Measurements from ENCODE around the gene HSPG2. TPM values are rescaled to one million over a fixed set of nuclear protein-coding genes. Genes with fewer than 3 reads are reported as not detected.
"Not testable (repeated sequence)": the region's sequence is repeated elsewhere in the genome, so short reads cannot be mapped to it uniquely, and the experiment has no call there.

HSPG2 gene
- total and polyA plus RNA-seq, 10 of the 15 experiments (the other 5 are each of a cell fraction or from before 2014, with no cell fraction given): 0.30 to 3.4 (median 0.73) TPM; not detected in 2

DNA sequence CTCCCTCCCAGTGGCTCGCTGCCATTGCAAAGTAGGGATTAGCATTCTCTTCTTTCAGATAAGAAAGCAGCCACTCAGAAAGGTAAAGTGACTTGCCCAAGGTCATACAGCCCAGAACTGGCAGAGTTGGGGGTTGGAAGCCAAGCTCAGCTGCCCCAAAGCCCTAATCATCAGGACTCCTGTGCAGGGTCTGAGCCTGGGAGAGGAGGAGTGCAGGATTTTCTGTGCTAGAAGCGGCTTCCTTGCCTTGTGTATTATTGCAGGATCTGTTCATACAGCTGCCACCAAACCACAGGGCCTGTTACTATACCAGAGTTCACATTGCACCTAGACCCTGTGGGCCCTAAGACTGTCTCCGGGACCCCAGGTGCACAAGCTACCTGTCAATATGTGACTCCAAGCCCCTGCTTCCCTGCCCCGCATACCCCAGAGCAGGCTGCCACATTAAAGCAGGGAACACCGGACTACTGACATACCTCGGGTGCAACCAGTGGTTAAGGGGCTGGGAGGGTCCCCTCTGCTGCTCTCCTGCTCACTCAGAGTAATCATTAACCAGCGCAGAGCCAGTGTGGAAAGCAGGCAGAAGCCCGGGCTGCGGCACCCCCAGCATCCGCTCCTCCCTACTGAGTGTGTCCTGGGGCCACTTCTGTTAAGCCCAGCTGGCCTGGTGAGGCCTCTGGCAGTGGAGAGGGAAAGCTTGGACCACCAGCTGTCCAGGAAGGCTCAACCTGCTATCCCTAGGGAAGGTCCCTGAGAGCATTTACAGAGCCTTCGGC lies 15.8 kb downstream of the HSPG2 start (continued):
- TF ChIP-seq ELK1 (IDR thresholded peaks at IDR 0.05; ENCODE audit: low read depth, low read length) (no peak), HCFC1 (IDR thresholded peaks at IDR 0.05; ENCODE audit: low read length) (no peak), FOXM1 (IDR thresholded peaks at IDR 0.05; ENCODE audit: low read depth, low read length) (no peak), NR2F1 (conservative IDR thresholded peaks at IDR 0.05) (no peak), HDAC2 (IDR thresholded peaks at IDR 0.05) (no peak), ETV6 (conservative IDR thresholded peaks at IDR 0.05 in 1 of 2, IDR thresholded peaks at IDR 0.05 in 1 of 2; ENCODE audit: borderline replicate concordance in 1 of 2, low read depth in 1 of 2) (no peak)
- TF ChIP-seq, protein P1, sequence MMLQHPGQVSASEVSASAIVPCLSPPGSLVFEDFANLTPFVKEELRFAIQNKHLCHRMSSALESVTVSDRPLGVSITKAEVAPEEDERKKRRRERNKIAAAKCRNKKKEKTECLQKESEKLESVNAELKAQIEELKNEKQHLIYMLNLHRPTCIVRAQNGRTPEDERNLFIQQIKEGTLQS (IDR thresholded peaks at IDR 0.05; ENCODE audit: borderline replicate concordance, extremely low read depth, low read depth, low read length): no peak

GRCh38 chr1:21919520-21919919 lies 17.6 kb downstream of the HSPG2 start:
- 21% methylated on average over 7 of the region's 7 CpGs for WGBS (ENCODE audit: insufficient coverage, insufficient replicate concordance, low lambda C conversion rate, missing lambda C conversion rate)
- BruUV-seq (replicated peaks): no TSS peak
- H3K79me2 ChIP-seq (ENCODE audit: control insufficient read depth, insufficient read depth, low read length): no peaks in the 10 kb centered on the region
- no peak overlapping the region for H2AFZ ChIP-seq (ENCODE audit: control insufficient read depth, low read depth, low read length)
- H3K4me1 ChIP-seq (ENCODE audit: control insufficient read depth, insufficient read depth, low read length): no peaks in the 10 kb centered on the region
- ATAC-seq (no peak), DNase-seq (ENCODE audit: low read depth, low spot score) (no peak), FAIRE-seq (no peak)
- intact Hi-C loops (cut with micrococcal nuclease; ENCODE audit: unreplicated experiment): no loop called here
- H3K4me2 ChIP-seq (ENCODE audit: control insufficient read depth, insufficient read depth): no peak overlapping the region
- H4K20me1 ChIP-seq (ENCODE audit: control insufficient read depth, insufficient read depth): no peaks in the 10 kb centered on the region
- H3K27ac ChIP-seq (ENCODE audit: control insufficient read depth, insufficient read depth): no peak overlapping the region
- no peaks in the 10 kb centered on the region for H3K9me3 ChIP-seq (replicated peaks; ENCODE audit: control insufficient read depth, insufficient read depth, low read length)
- no peak overlapping the region for H3K4me3 ChIP-seq
- ChIA-PET CTCF (no interaction called here), RAD21 (ENCODE audit: unreplicated experiment) (interaction anchor here (0.6 kb wide), 1 partner anchor 14 kb away, joined by 3 read pairs; no protein-coding TSS in a partner anchor), SMC1A (ENCODE audit: uncharacterized antibody, unreplicated experiment) (no interaction called here), POLR2A (no interaction called here)
- no peak overlapping the region for H3K9ac ChIP-seq (ENCODE audit: control insufficient read depth, insufficient read depth, low read length)
- H3K27me3 ChIP-seq (replicated peaks in 1 of 2; ENCODE audit: control insufficient read depth in 2 of 2, insufficient read depth in 2 of 2, low read length in 1 of 2): no peaks in the 10 kb centered on the region; a peak in 1 of 4 replicates
- H3K36me3 ChIP-seq (ENCODE audit: control insufficient read depth in 2 of 2, insufficient read depth in 2 of 2, low read length in 1 of 2): no peaks in the 10 kb centered on the region
- in situ Hi-C loops (cut with MboI): no loop called here
- no peak for TF ChIP-seq SIN3A (IDR thresholded peaks at IDR 0.05; ENCODE audit: low read depth, low read length)
- no peak for TF ChIP-seq JUNB (IDR thresholded peaks at IDR 0.05)

DNA sequence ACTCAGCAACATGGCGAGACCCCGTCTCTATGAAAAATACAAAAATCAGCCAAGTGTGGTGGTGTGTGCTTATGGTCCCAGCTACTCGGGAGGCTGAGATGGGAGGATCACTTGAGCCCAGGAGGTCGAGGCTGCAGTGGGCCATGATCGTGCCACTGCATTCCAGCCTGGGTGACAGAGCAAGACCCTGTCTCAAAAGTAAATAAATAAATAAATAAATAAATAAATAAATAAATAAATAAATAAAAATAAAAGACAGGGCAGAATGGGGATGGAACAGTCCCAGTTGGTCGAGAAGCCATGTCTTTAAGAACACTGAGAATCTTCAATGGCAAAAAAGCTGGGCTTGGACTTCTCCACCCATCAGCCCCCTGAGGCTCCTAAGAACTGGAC lies 19.9 kb downstream of the HSPG2 start:
- not testable (repeated sequence) for H3K9me3 ChIP-seq (replicated peaks; ENCODE audit: control insufficient read depth, insufficient read depth, low read length)

More for the DNA sequence above, 19.9 kb downstream of the HSPG2 start:
- H3K27ac ChIP-seq (ENCODE audit: control insufficient read depth, insufficient read depth); H2AFZ ChIP-seq (ENCODE audit: control insufficient read depth, low read depth, low read length); H3K4me3 ChIP-seq; FAIRE-seq; H3K4me2 ChIP-seq (ENCODE audit: control insufficient read depth, insufficient read depth); H3K4me1 ChIP-seq (ENCODE audit: control insufficient read depth, insufficient read depth, low read length); H4K20me1 ChIP-seq (ENCODE audit: control insufficient read depth, insufficient read depth); intact Hi-C loops (cut with micrococcal nuclease; ENCODE audit: unreplicated experiment); DNase-seq (ENCODE audit: low read depth, low spot score); H3K9ac ChIP-seq (ENCODE audit: control insufficient read depth, insufficient read depth, low read length); RAD21 ChIA-PET (ENCODE audit: unreplicated experiment); CTCF ChIA-PET; H3K79me2 ChIP-seq (ENCODE audit: control insufficient read depth, insufficient read depth, low read length); BruUV-seq (replicated peaks); H3K36me3 ChIP-seq (ENCODE audit: control insufficient read depth in 2 of 2, insufficient read depth in 2 of 2, low read length in 1 of 2); ATAC-seq; SMC1A ChIA-PET (ENCODE audit: uncharacterized antibody, unreplicated experiment); in situ Hi-C loops (cut with MboI); H3K27me3 ChIP-seq (replicated peaks in 1 of 2; ENCODE audit: control insufficient read depth in 2 of 2, insufficient read depth in 2 of 2, low read length in 1 of 2): not testable (repeated sequence)
- WGBS (ENCODE audit: insufficient coverage, insufficient replicate concordance, low lambda C conversion rate, missing lambda C conversion rate): 50% methylated on average over 6 of the region's 6 CpGs
- POLR2A ChIA-PET: interaction anchor here (0.7 kb wide), 1 partner anchor 156 kb away, joined by 3 read pairs; no protein-coding TSS in a partner anchor

All from GM12878 (cell line).